Parathyroid adenoma (tissue), 2 donors: ENCODE results near the gene SLC38A4.

Experiments
- H2AFZ ChIP-seq: fragments of 300-600 bp; sonication (generic); one replicate; pipeline ENCODE4 v1.7.0; 2017; ENCODE audit warnings: antibody characterized with exemption, mild to moderate bottlenecking
- H3K27ac ChIP-seq: fragments of 300-600 bp; sonication (generic); one replicate; pipeline ENCODE4 v1.7.0; 2017
- H3K27me3 ChIP-seq: fragments of 300-600 bp; sonication (generic); one replicate; pipeline ENCODE4 v1.7.0; 2017; ENCODE audit warnings: low read length; ENCODE audit not compliant: control insufficient read depth, insufficient read depth
- H3K36me3 ChIP-seq: fragments of 300-600 bp; sonication (generic); one replicate; pipeline ENCODE4 v1.7.0; 2017; ENCODE audit warnings: low read length; ENCODE audit not compliant: control insufficient read depth, insufficient read depth
- H3K4me1 ChIP-seq: fragments of 300-600 bp; sonication (generic); one replicate; pipeline ENCODE4 v1.7.0; 2017; ENCODE audit warnings: control low read depth
- H3K4me2 ChIP-seq: fragments of 300-600 bp; sonication (generic); one replicate; pipeline ENCODE4 v1.7.0; 2017; ENCODE audit warnings: low read length
- H3K4me3 ChIP-seq: fragments of 300-600 bp; sonication (generic); one replicate; pipeline ENCODE4 v1.7.0; 2017; ENCODE audit warnings: low read depth, low read length
- H3K79me2 ChIP-seq: fragments of 300-600 bp; sonication (generic); one replicate; pipeline ENCODE4 v1.7.0; 2017; ENCODE audit warnings: control low read depth
- H3K9ac ChIP-seq: fragments of 300-600 bp; sonication (generic); one replicate; pipeline ENCODE4 v1.7.0; 2017; ENCODE audit warnings: mild to moderate bottlenecking
- H3K9me3 ChIP-seq: fragments of 300-600 bp; sonication (generic); one replicate; pipeline ENCODE4 v1.7.0; 2017; ENCODE audit warnings: low read length; ENCODE audit not compliant: control insufficient read depth
- TF ChIP-seq, protein P1 (sequence below): fragments of 300-600 bp; sonication (generic); IDR thresholded peaks from one replicate; pipeline ENCODE4 v1.7.0; 2017; ENCODE audit warnings: antibody characterized with exemption, mild to moderate bottlenecking
- donor health status: primary hyperparathyroidism.

Gene SLC38A4

DNA sequence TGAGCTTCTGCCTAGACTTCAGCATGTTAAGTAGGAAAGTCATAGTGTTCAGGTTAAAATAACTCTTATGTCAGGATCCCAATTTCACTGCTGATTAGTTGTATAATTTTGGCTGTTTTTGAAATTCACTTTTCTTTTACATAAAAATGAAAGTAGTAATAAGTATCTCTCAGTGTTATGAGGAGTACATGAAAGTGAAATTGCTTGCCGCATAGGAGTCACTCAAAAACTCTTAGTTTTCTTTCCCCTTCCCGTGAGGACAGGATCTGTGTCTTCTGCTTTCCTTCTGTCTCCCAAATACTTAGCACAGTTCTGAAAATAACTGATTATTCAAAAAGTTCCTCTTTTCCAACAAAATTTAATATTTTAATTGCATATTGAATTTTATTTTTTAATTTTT is 100.5 kb downstream of the SLC38A4 start:
- Histone ChIP-seq H3K4me1 (no peaks in the 10 kb centered on the region), H3K27ac (no peak overlapping the region)
- TF ChIP-seq, protein P1, sequence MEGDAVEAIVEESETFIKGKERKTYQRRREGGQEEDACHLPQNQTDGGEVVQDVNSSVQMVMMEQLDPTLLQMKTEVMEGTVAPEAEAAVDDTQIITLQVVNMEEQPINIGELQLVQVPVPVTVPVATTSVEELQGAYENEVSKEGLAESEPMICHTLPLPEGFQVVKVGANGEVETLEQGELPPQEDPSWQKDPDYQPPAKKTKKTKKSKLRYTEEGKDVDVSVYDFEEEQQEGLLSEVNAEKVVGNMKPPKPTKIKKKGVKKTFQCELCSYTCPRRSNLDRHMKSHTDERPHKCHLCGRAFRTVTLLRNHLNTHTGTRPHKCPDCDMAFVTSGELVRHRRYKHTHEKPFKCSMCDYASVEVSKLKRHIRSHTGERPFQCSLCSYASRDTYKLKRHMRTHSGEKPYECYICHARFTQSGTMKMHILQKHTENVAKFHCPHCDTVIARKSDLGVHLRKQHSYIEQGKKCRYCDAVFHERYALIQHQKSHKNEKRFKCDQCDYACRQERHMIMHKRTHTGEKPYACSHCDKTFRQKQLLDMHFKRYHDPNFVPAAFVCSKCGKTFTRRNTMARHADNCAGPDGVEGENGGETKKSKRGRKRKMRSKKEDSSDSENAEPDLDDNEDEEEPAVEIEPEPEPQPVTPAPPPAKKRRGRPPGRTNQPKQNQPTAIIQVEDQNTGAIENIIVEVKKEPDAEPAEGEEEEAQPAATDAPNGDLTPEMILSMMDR, result no peak

DNA sequence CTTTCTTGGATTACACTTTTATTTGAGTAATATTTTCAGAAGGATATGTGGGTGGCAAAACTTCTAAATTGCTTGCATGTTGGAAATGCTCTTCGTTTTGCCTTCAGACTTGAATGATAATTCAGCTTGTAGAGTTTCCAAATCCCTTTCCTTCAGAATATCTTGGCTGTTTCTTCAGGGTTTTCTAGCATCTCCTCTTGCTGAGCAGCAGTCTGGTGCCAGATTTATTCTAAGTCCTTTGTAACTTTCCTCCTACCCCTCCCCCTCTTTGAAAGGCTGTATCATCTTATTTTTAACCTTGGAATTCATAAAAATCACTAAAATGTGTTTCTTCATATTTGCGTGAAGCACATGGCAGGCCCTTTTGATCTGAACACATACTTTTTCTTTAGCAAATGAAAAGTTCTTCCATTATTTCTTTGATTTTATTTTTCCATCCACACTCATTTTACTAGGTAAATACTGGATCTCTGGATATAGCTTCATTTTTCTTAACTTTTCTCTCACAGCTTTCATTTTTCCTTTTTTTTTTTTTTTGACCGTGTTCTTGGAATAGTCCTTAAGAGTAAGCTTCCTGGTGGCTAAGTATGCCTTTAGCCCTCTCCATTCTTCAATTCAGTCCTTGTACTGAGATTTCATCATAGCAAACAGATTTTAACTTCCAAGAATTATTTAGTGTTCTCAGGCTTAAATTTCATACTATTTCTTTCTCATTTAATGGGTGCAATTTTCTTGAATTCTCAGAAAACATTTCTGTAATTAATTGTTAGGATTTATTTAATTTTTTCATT is 102.0 kb downstream of the SLC38A4 start:
- TF ChIP-seq, protein P1, result no peak
- Histone ChIP-seq H3K4me3 (no peak overlapping the region), H3K27me3 (no peaks in the 10 kb centered on the region), H2AFZ (no peak overlapping the region), H3K4me1 (no peaks in the 10 kb centered on the region), H3K36me3 (no peaks in the 10 kb centered on the region), H3K9me3 (no peaks in the 10 kb centered on the region), H3K4me2 (no peak overlapping the region), H3K9ac (no peak overlapping the region), H3K79me2 (no peaks in the 10 kb centered on the region), H3K27ac (no peak overlapping the region)

More for the DNA sequence above, 100.5 kb downstream of the SLC38A4 start:
- Histone ChIP-seq H3K79me2 (no peaks in the 10 kb centered on the region), H3K27me3 (no peaks in the 10 kb centered on the region), H2AFZ (no peak overlapping the region), H3K36me3 (no peaks in the 10 kb centered on the region), H3K9ac (no peak overlapping the region), H3K9me3 (no peaks in the 10 kb centered on the region), H3K4me3 (no peak overlapping the region), H3K4me2 (no peak overlapping the region)

DNA sequence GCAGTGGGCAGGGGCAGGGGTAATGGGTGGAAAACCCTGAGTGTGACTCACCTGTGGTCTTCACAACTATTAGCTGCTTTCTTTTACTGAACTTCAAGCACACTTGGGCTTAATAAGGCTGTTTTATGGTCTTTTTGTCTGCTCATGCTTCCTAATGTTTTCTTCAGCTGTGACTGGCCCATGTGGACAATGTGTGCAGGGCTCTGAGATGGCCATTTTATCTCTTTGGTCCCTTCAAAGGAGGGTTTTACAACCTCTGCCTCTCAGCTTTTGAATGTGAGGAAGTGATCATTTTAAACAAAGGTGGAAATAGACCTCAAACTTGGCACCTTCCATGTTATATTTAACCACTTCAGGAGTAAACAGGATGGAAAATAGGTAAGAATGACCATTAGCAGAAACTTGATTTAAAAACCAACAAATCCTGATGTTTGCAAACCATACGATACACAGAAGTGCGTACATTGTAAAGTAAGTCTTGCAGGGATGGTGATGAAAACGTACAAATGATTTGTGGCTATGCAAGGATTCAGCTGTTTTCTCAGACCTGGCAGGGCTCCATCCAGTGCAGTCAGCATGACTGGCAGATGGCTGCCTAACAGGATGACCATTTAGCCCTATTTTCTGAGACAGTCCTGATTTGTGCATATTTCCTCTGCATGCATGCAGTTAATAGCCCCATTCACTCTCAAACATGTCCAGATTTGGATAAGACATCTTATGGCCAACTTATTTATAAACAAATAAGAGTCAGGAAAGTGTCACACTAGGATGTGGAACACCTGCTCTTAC is 103.2 kb downstream of the SLC38A4 start:
- Histone ChIP-seq H3K27me3 (no peaks in the 10 kb centered on the region), H3K79me2 (no peaks in the 10 kb centered on the region), H2AFZ (no peak overlapping the region), H3K36me3 (no peaks in the 10 kb centered on the region), H3K4me3 (no peak overlapping the region), H3K4me1 (no peaks in the 10 kb centered on the region), H3K4me2 (no peak overlapping the region), H3K9me3 (no peaks in the 10 kb centered on the region), H3K27ac (no peak overlapping the region), H3K9ac (no peak overlapping the region)
- TF ChIP-seq, protein P1, result no peak

DNA sequence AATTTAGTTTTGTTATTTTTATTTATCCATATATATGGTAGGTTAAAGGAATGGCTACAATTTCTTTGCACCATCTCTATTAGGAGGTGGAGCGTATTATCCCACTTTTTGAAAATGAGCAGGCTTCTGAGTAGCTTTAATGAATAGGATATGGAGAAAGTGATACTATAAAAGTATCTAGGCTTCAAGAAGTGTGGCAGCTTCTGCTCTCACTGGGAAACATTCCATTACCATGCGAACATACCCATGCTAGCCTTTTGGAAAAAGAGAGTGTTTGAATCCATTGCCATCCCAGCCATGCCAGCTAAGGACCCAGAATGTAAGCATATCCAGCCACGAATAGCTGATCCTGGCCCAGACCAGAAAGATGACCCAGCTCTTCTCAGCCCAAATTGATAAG is 107.3 kb downstream of the SLC38A4 start:
- Histone ChIP-seq H3K36me3 (no peaks in the 10 kb centered on the region), H3K9me3 (no peaks in the 10 kb centered on the region), H3K27me3 (no peaks in the 10 kb centered on the region), H3K79me2 (no peaks in the 10 kb centered on the region), H3K27ac (no peak overlapping the region), H3K4me2 (no peak overlapping the region), H2AFZ (no peak overlapping the region), H3K9ac (no peak overlapping the region), H3K4me1 (no peaks in the 10 kb centered on the region), H3K4me3 (no peak overlapping the region)
- TF ChIP-seq, protein P1, result no peak
